Measurements from ENCODE around the gene TSPAN5. TPM values are rescaled to one million over a fixed set of nuclear protein-coding genes. Genes with fewer than 3 reads are reported as not detected.
"Not testable (repeated sequence)": the region's sequence is repeated elsewhere in the genome, so short reads cannot be mapped to it uniquely, and the experiment has no call there.

TSPAN5 gene
- total and polyA plus RNA-seq, 4 experiments from 2014 or later, result 16.8 to 40.4 (median 25.7) TPM

- no peaks in the 10 kb centered on the region for H3K27me3 ChIP-seq (ENCODE audit: insufficient read depth, low read length)
- no peak for DNase-seq
- no peaks in the 10 kb centered on the region for H3K9me3 Mint-ChIP-seq
- H3K27ac Mint-ChIP-seq, result peak overlapping the region in 3 of 7 donors; percentile 10 to 78 (median 66)
- no peaks in the 10 kb centered on the region for H3K36me3 ChIP-seq (ENCODE audit: insufficient read depth, low read length)
- H3K4me1 ChIP-seq (ENCODE audit: insufficient read depth, low read length), result peaks cover 19% of the 10 kb centered on the region
- H3K4me3 Mint-ChIP-seq, result no peak overlapping the region
- CTCF ChIA-PET (ENCODE audit: partially characterized antibody), result interaction anchor here (1.6 to 3.5 kb wide), 3 partner anchors 12 to 38 kb away, joined by 3 to 16 read pairs (median 4); no protein-coding TSS in a partner anchor
- peaks cover 22 to 28% of the 10 kb centered on the region in 2 donors for H3K36me3 Mint-ChIP-seq
- intact Hi-C loops (cut with micrococcal nuclease), result no loop called here
- H3K27ac ChIP-seq (ENCODE audit: low read depth, low read length), result no peak overlapping the region
- POLR2A ChIA-PET (ENCODE audit: partially characterized antibody), result no interaction called here
- H3K4me1 Mint-ChIP-seq, result peaks cover 15 to 49% (median 37%) of the 10 kb centered on the region in 4 donors
- no peaks in the 10 kb centered on the region for H3K27me3 Mint-ChIP-seq
- H3K4me3 ChIP-seq (ENCODE audit: low read length in 2 of 2), result no peak overlapping the region
- no peaks in the 10 kb centered on the region for H3K9me3 ChIP-seq (ENCODE audit: control insufficient read depth in 1 of 2, low read length in 2 of 2)
These were observed 175.9 kb downstream of the TSPAN5 start for GRCh38 chr4:98482503-98482846.

DNA sequence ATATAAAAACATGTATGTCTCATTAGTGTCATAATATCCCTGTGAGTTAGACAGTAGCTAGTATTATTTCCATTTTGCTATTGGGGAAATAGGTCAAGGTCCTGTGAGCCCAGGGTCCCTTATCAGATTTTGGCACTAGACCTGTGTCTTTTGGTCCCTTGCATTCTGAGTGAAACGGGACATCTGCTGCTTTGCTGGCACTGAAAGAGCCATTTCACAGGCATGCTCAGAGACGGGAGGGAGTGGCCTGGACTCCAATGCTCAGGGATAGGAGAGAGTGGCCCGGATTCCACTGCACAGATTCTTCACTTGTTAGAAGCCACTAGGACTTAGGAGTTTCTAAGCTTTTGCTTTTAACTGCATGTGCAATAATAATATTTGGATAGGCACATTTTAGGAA lies 177.2 kb downstream of the TSPAN5 start:
- Histone ChIP-seq H3K27ac (ENCODE audit: low read depth, low read length) (no peak overlapping the region), H3K36me3 (ENCODE audit: insufficient read depth, low read length) (no peaks in the 10 kb centered on the region), H3K27me3 (ENCODE audit: insufficient read depth, low read length) (no peaks in the 10 kb centered on the region), H3K4me1 (ENCODE audit: insufficient read depth, low read length) (peaks cover 19% of the 10 kb centered on the region), H3K9me3 (ENCODE audit: control insufficient read depth in 1 of 2, low read length in 2 of 2) (no peaks in the 10 kb centered on the region), H3K4me3 (ENCODE audit: low read length in 2 of 2) (no peak overlapping the region)
- intact Hi-C loops (cut with micrococcal nuclease), result no loop called here
- ChIA-PET CTCF (ENCODE audit: partially characterized antibody) (interaction anchor here (1.3 to 3.5 kb wide), 2 partner anchors 10 to 14 kb away, joined by 4 to 16 read pairs; no protein-coding TSS in a partner anchor), POLR2A (ENCODE audit: partially characterized antibody) (no interaction called here)
- Mint-ChIP-seq H3K4me3 (peak overlapping the region in 1 of 8 donors; percentile 20), H3K27ac (peak overlapping the region in 3 of 7 donors; percentile 5 to 43 (median 11)), H3K27me3 (no peaks in the 10 kb centered on the region), H3K4me1 (peaks cover 13 to 41% (median 31%) of the 10 kb centered on the region in 4 donors), H3K9me3 (no peaks in the 10 kb centered on the region), H3K36me3 (peaks cover 35 to 36% of the 10 kb centered on the region in 2 donors)
- DNase-seq, result no peak

DNA sequence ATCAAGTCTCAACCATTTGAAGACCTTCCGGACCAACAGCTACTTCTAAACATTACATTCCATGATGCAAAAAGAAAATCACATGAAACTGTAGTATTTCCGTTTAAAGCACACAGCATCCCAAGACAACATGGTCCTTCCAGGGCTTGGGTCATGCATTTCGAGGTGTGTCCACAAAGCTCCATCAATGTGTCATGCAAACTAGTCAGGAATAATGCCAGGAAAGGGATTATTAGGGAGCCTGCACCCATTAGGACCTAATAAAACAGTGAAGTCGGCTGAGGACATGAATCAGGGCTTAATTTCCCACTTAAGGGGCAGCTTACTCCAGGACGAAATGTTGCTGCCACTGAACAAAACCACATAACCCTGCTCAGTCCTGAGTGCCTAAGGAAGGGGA lies 177.9 kb downstream of the TSPAN5 start:
- Histone ChIP-seq H3K27me3 (ENCODE audit: insufficient read depth, low read length) (no peaks in the 10 kb centered on the region), H3K4me1 (ENCODE audit: insufficient read depth, low read length) (peaks cover 19% of the 10 kb centered on the region), H3K27ac (ENCODE audit: low read depth, low read length) (no peak overlapping the region), H3K9me3 (ENCODE audit: control insufficient read depth in 1 of 2, low read length in 2 of 2) (no peaks in the 10 kb centered on the region), H3K36me3 (ENCODE audit: insufficient read depth, low read length) (no peaks in the 10 kb centered on the region), H3K4me3 (ENCODE audit: low read length in 2 of 2) (no peak overlapping the region)
- ChIA-PET POLR2A (ENCODE audit: partially characterized antibody) (no interaction called here), CTCF (ENCODE audit: partially characterized antibody) (interaction anchor here (3.5 kb wide), 1 partner anchor 13 kb away, joined by 16 read pairs; no protein-coding TSS in a partner anchor)
- no peak for DNase-seq
- Mint-ChIP-seq H3K4me3 (no peak overlapping the region), H3K27ac (peak overlapping the region in 1 of 7 donors; percentile 43), H3K9me3 (no peaks in the 10 kb centered on the region), H3K27me3 (no peaks in the 10 kb centered on the region), H3K36me3 (peaks cover 36% of the 10 kb centered on the region in 2 donors), H3K4me1 (peaks cover 13 to 35% (median 25%) of the 10 kb centered on the region in 4 donors)
- intact Hi-C loops (cut with micrococcal nuclease), result no loop called here

GRCh38 chr4:98479590-98479989 lies 178.8 kb downstream of the TSPAN5 start:
- DNase-seq; intact Hi-C loops (cut with micrococcal nuclease); H3K4me3 Mint-ChIP-seq; H3K9me3 Mint-ChIP-seq; H3K4me3 ChIP-seq (ENCODE audit: low read length in 2 of 2); H3K36me3 ChIP-seq (ENCODE audit: insufficient read depth, low read length); H3K9me3 ChIP-seq (ENCODE audit: control insufficient read depth in 1 of 2, low read length in 2 of 2); POLR2A ChIA-PET (ENCODE audit: partially characterized antibody); H3K27me3 Mint-ChIP-seq; H3K27me3 ChIP-seq (ENCODE audit: insufficient read depth, low read length); H3K27ac ChIP-seq (ENCODE audit: low read depth, low read length): not testable (repeated sequence)
- CTCF ChIA-PET (ENCODE audit: partially characterized antibody), result interaction anchor here (1.4 kb wide), 1 partner anchor 12 kb away, joined by 5 read pairs; no protein-coding TSS in a partner anchor
- Mint-ChIP-seq H3K36me3 (peaks cover 39 to 41% of the 10 kb centered on the region in 2 donors), H3K4me1 (peaks cover 10 to 29% (median 21%) of the 10 kb centered on the region in 4 donors), H3K27ac (peak overlapping the region in 1 of 7 donors; percentile 72)
- H3K4me1 ChIP-seq (ENCODE audit: insufficient read depth, low read length), result peaks cover 19% of the 10 kb centered on the region

- H3K27ac ChIP-seq (ENCODE audit: low read depth, low read length), result no peak overlapping the region
- no peaks in the 10 kb centered on the region for H3K9me3 ChIP-seq (ENCODE audit: control insufficient read depth in 1 of 2, low read length in 2 of 2)
- CTCF ChIA-PET (ENCODE audit: partially characterized antibody), result interaction anchor here (2.5 kb wide), 1 partner anchor 9 kb away, joined by 16 read pairs; no protein-coding TSS in a partner anchor
- no peaks in the 10 kb centered on the region for H3K9me3 Mint-ChIP-seq
- no peaks in the 10 kb centered on the region for H3K27me3 Mint-ChIP-seq
- no peaks in the 10 kb centered on the region for H3K4me1 ChIP-seq (ENCODE audit: insufficient read depth, low read length)
- no peaks in the 10 kb centered on the region for H3K27me3 ChIP-seq (ENCODE audit: insufficient read depth, low read length)
- H3K36me3 ChIP-seq (ENCODE audit: insufficient read depth, low read length), result no peaks in the 10 kb centered on the region
- DNase-seq, result no peak
- H3K4me1 Mint-ChIP-seq, result peaks cover 0 to 10% (median 7%) of the 10 kb centered on the region in 4 donors
- POLR2A ChIA-PET (ENCODE audit: partially characterized antibody), result no interaction called here
- intact Hi-C loops (cut with micrococcal nuclease), result no loop called here
- no peak overlapping the region for H3K27ac Mint-ChIP-seq
- H3K4me3 ChIP-seq (ENCODE audit: low read length in 2 of 2), result no peak overlapping the region
- H3K36me3 Mint-ChIP-seq, result peaks cover 48 to 55% of the 10 kb centered on the region in 2 donors
- no peak overlapping the region for H3K4me3 Mint-ChIP-seq
These were observed 181.5 kb downstream of the TSPAN5 start for GRCh38 chr4:98476891-98477290.

DNA sequence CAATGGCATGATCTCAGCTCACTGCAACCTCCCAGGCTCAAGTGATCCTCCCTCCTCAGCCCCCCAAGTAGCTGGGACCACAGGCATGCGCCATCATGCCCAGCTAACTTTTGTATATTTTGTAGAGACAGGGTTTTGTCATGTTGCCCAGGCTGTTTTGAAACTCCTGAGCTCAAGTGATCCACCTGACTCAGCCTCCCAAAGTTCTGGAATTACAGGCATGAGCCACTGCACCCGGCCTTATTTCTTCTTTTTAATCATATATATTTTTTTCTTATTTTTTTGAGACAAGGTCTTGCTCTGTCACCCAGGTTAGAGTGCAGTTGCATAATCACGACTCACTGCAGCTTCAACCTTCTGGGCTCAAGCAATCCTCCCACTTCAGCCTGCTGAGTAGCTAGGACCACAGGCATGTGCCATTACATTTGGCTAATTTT lies 184.0 kb downstream of the TSPAN5 start:
- Mint-ChIP-seq H3K4me1 (peaks cover 13 to 25% (median 20%) of the 10 kb centered on the region in 4 donors), H3K9me3 (no peaks in the 10 kb centered on the region), H3K36me3 (peaks cover 48 to 60% of the 10 kb centered on the region in 2 donors), H3K27me3 (no peaks in the 10 kb centered on the region), H3K4me3 (no peak overlapping the region), H3K27ac (no peak overlapping the region)
- intact Hi-C loops (cut with micrococcal nuclease), result no loop called here
- Histone ChIP-seq H3K36me3 (ENCODE audit: insufficient read depth, low read length) (no peaks in the 10 kb centered on the region), H3K27me3 (ENCODE audit: insufficient read depth, low read length) (no peaks in the 10 kb centered on the region), H3K9me3 (ENCODE audit: control insufficient read depth in 1 of 2, low read length in 2 of 2) (no peaks in the 10 kb centered on the region), H3K4me1 (ENCODE audit: insufficient read depth, low read length) (peaks cover 11% of the 10 kb centered on the region), H3K4me3 (ENCODE audit: low read length in 2 of 2) (no peak overlapping the region), H3K27ac (ENCODE audit: low read depth, low read length) (no peak overlapping the region)
- no peak for DNase-seq
- CTCF ChIA-PET (ENCODE audit: partially characterized antibody), result interaction anchor here (1.1 to 1.7 kb wide), 3 partner anchors 214 to 448 kb away, joined by 3 to 4 read pairs (median 3); partner anchors contain the start of gene RAP1GDS1
- POLR2A ChIA-PET (ENCODE audit: partially characterized antibody), result no interaction called here

DNA sequence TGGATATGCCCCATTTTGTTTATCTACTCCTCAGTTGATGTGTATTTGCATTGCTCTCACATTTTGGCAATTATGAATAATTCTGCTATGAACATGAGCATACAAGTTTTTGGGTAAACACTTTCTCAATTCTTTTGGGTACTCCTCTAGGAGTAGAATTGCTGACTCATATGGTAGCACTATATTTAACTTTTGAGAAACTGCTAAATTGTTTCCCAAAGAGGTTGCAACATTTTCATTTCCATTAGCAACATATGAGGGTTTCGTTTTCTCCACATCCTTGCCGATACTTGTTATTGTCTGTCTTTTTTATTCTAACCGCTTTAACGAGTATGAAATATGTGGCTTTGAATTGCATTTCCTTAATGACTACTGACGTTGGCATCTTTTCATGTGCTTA lies 185.4 kb downstream of the TSPAN5 start:
- no peak overlapping the region for H3K27ac ChIP-seq (ENCODE audit: low read depth, low read length)
- intact Hi-C loops (cut with micrococcal nuclease), result no loop called here
- no peaks in the 10 kb centered on the region for H3K9me3 ChIP-seq (ENCODE audit: control insufficient read depth in 1 of 2, low read length in 2 of 2)
- no peaks in the 10 kb centered on the region for H3K36me3 ChIP-seq (ENCODE audit: insufficient read depth, low read length)
- DNase-seq, result no peak
- Mint-ChIP-seq H3K27me3 (no peaks in the 10 kb centered on the region), H3K9me3 (no peaks in the 10 kb centered on the region), H3K4me3 (no peak overlapping the region), H3K36me3 (peaks cover 41 to 53% of the 10 kb centered on the region in 2 donors), H3K27ac (peak overlapping the region in 1 of 7 donors; percentile 25), H3K4me1 (peaks cover 13 to 25% (median 20%) of the 10 kb centered on the region in 4 donors)
- no peaks in the 10 kb centered on the region for H3K27me3 ChIP-seq (ENCODE audit: insufficient read depth, low read length)
- no peak overlapping the region for H3K4me3 ChIP-seq (ENCODE audit: low read length in 2 of 2)
- peaks cover 11% of the 10 kb centered on the region for H3K4me1 ChIP-seq (ENCODE audit: insufficient read depth, low read length)
- ChIA-PET POLR2A (ENCODE audit: partially characterized antibody) (interaction anchor here (0.9 kb wide), 1 partner anchor 24 kb away, joined by 4 read pairs; no protein-coding TSS in a partner anchor), CTCF (ENCODE audit: partially characterized antibody) (interaction anchor here (1.7 kb wide), 1 partner anchor 258 kb away, joined by 4 read pairs; no protein-coding TSS in a partner anchor)
